HG03103 (cell line): Measurements from ENCODE around the gene NEXMIF.
"Not testable (repeated sequence)": the region's sequence is repeated elsewhere in the genome, so short reads cannot be mapped to it uniquely, and the experiment has no call there.

Experiments
- ATAC-seq: cut with Tn5 transposase; IDR thresholded peaks from one replicate; pipeline ENCODE4 v1.9.1; 2021; ENCODE audit warnings: low read depth; ENCODE audit not compliant: unreplicated experiment

The NEXMIF gene

GRCh38 chrX:74925225-74926088 lies at the start of gene NEXMIF:
TSS of gene NEXMIF (minus strand) at chrX:74925452.
- peak; percentile 48 for ATAC-seq

GRCh38 chrX:74961962-74962361 lies 36.7 kb upstream of the NEXMIF start:
- ATAC-seq: not testable (repeated sequence)

- no peak for ATAC-seq
These were observed 24.5 kb upstream of the NEXMIF start for GRCh38 chrX:74949717-74950116.

- no peak for ATAC-seq
These were observed 15.2 kb upstream of the NEXMIF start for GRCh38 chrX:74940414-74940813.

GRCh38 chrX:74931214-74931613 lies 6.0 kb upstream of the NEXMIF start:
- ATAC-seq: no peak

- peak; percentile 41 for ATAC-seq
These were observed 615 bp downstream of the NEXMIF start for GRCh38 chrX:74924449-74925224.

- ATAC-seq: peak; percentile 15
These were observed 1.3 kb downstream of the NEXMIF start for GRCh38 chrX:74923942-74924448.

GRCh38 chrX:74922922-74923543 lies 2.2 kb downstream of the NEXMIF start:
- peak; percentile 59 for ATAC-seq

- no peak for ATAC-seq
These were observed 13.8 kb downstream of the NEXMIF start for GRCh38 chrX:74911494-74911893.

GRCh38 chrX:74906417-74906816 lies 18.8 kb downstream of the NEXMIF start:
- ATAC-seq: no peak

GRCh38 chrX:74902806-74903205 lies 22.4 kb downstream of the NEXMIF start:
- no peak for ATAC-seq

- no peak for ATAC-seq
These were observed 32.7 kb downstream of the NEXMIF start for GRCh38 chrX:74892561-74892960.

GRCh38 chrX:74890676-74891430 lies 34.4 kb downstream of the NEXMIF start:
- peak; percentile 94 for ATAC-seq

GRCh38 chrX:74882383-74882782 lies 42.9 kb downstream of the NEXMIF start:
- not testable (repeated sequence) for ATAC-seq

- no peak for ATAC-seq
These were observed 59.5 kb downstream of the NEXMIF start for GRCh38 chrX:74865725-74866124.

GRCh38 chrX:74853255-74853654 lies 72.0 kb downstream of the NEXMIF start:
- no peak for ATAC-seq

GRCh38 chrX:74835566-74835965 lies 89.7 kb downstream of the NEXMIF start:
- ATAC-seq: no peak

- not testable (repeated sequence) for ATAC-seq
These were observed 105.5 kb downstream of the NEXMIF start for GRCh38 chrX:74819797-74820196.

- no peak for ATAC-seq
These were observed 110.6 kb downstream of the NEXMIF start for GRCh38 chrX:74814681-74815080.

GRCh38 chrX:74804574-74804973 lies 120.7 kb downstream of the NEXMIF start:
- ATAC-seq: no peak
